Ureter (tissue), 1 donor: ENCODE results near the gene PMS2. TPM values are rescaled to one million over a fixed set of nuclear protein-coding genes. Genes with fewer than 3 reads are reported as not detected.
A peak's percentile ranks its signal among the peaks of the same experiment; 100 is the strongest.
"Not testable (repeated sequence)": the region's sequence is repeated elsewhere in the genome, so short reads cannot be mapped to it uniquely, and the experiment has no call there.

Source experiments
- DNase-seq: peaks from one replicate; pipeline ENCODE4 v3.0.0-alpha.2; 2020; ENCODE audit warnings: low spot score
- total RNA-seq: library from RNA; stranded (reverse); gene quantifications from one replicate; pipeline ENCODE4 v1.2.4, GENCODE V29; 2023
- donor health status: DM: yes; HTN: yes; CAD: no.

Gene PMS2
- total RNA-seq, 1 donor from 2014 or later: 16.4 TPM

DNA sequence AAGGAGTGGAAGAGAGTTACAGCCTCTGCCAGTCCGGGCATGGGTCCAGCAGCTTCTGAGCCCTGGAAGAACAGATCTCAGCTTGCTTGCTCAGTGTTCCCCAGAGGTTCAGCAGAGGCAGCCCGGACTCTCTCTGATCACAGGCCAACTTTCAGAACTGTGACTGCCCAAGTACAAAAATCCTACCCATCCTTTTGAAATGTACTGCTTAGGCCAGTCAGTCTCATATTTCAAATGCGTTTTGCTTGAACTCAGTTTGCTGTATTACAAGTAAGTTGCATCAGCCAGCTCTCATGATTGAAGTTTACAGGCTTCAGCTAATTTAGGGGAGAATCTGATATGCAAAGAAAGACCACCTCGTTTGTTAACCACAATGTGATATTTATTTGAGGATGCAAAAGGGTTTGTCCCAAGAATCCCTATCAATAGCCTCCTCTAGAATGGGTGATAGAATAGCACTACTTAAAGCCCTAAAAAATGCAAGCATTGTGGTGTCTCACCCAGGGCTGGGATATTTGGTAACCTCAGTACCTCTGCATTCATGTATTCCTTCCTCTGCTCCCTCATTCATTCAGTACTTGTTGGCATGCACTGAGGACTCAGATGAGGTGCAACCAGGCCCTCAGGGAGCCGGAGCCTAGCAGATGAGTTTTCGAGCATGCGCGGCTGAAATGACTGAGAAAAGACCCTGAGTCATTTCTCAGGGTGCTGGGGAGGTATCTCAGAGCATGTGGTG is 7.2 kb upstream of the PMS2 start:
- DNase-seq: peak; percentile 70

DNA sequence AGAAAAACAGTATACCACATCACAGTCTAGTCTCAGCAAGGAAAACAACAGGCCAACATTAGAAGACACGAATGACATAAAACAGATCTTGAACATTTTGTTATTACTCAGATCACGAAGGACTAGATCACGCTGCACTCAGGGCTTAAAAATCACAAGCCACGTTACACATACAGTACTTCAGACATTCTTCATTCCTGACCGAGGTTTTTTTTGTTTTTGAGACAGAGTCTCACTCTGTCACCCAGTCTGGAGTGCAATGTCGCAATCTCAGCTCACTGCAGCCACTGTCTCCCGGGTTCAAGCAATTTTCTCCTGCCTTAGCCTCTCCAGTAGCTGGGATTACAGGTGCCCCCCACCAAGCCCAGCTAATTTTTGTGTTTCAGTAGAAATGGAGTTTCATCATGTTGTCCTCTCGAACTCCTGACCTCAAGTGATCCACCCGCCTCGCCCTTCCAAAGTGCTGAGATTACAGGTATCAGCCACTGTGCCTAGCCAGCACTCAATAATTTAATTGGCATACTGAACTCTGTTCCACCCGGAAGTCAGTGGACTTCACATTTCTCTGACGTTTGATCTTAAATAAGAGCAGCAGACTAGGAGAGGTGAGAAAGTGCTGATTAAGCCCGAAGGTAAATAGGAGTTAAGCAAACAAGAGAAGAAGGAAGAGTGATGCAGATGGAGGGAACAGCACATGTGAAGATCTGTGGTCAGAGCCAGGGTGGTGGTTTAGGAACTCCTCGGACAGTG is 3.7 kb upstream of the PMS2 start:
- DNase-seq: no peak

DNA sequence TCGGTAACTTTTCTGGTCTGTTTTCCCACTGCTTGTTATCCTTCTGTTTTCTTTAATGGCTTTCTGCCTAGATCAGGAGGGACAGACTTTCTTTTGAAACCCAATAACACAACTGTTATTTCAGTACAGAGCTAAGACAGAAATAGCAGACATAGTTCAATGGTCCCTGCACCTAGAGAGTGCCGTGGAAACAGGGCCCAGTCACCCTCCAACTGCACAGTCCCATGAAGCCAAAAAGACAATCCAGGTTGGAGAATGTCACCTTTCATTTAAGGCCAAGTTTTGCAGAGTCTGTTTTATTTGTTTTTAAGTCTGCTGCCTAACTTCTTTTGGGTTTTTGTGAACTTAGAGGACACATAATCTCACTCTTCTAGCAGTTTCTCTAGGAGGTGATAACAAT is 2.7 kb upstream of the PMS2 start:
- no peak for DNase-seq

DNA sequence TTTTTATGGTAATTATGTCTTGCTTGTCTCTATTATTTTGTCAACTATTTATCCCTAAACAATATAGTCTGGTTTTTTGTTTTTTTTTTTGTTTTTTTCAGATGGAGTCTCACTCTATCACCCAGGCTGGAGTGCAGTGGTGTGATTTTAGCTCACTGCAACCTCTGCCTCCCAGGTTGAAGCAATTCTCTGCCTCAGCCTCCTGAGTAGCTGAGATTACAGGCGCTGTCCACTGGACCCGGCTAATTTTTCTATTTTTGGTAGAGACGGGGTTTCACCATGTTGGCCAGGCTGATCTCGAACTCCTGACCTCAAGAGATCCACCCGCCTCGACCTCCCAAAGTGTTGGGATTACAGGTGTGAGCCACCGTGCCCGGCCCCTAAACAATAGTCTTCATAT is 1.5 kb upstream of the PMS2 start:
- not testable (repeated sequence) for DNase-seq

DNA sequence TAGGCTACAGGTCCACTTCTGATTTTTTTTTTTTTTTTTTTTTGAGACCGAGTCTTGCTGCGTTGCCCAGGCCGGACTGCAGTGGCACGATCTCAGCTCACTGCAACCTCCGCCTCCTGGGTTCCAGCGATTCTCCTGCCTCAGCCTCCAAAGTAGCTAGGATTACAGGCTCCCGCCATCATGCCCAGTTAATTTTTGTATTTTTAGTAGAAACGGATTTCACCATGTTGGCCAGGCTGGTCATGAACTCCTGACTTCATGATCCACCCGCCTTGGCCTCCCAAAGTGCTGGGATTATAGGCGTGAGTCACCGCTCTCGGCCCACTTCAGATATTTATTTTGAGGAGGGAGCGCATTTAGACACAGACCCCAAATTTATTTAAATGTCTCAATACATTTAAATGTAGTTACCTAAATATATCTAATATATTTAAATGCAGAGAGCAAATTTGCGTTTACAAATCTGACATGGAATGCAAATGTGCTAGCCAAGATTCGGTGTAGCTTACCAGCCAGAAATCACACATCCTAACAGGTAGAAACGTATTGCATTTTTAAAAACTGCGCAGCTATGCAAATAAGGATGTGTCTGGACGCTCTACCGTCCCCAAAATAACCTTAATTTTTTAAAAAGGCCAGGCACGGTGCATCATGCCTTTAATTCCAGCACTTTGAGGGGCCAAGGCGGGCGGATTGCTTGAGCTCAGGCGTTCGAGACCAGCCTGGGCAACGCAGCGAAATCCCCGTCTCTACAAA is 836 bp downstream of the PMS2 start:
- DNase-seq: not testable (repeated sequence)

DNA sequence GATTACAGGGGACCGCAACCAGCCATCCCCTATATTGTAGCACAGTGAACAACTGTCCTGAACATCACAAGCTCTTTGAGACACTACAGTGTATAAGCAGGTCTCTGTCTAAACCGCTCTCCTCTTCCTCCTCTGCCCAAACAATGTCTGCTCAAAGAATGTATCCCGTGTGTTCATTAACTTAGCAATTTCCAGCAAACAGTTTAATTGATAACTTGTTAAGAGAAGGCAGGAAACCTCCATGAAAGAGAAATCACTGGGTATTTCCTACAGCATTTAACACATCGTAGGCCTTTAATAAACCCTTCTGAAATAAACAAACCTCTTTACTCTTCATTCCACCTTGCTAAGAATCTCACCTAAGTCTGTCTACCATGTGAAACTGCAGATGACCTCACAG is 1.5 kb downstream of the PMS2 start:
- DNase-seq: no peak

DNA sequence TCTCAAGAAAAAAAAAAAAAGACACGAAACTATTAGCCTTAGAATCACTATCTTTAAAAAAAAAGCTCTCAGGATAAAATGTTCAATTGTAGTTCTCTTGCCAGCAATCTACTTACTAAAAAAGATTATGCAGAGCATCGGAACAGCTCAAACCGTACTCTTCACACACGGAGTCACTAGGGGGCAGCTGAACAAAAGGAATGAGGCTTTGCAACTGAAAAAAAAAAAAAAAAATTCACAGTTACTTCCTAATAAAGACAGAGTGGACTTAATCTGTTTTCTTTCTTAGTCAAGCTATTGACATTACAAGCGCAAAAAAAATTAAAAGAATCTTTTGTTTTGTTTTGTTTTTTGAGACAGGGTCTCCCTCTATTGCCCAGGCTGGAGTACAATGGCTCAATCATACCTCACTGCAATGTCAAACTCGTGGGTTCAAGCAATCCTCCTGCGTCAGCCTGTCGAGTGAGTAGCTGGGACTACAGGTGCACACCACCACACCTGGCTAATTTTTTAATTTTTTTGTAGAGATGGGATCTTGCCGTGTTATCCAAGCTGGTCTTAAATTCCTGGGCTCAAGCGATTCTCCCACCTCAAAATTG is 11.5 kb downstream of the PMS2 start:
- DNase-seq: peak; percentile 62

DNA sequence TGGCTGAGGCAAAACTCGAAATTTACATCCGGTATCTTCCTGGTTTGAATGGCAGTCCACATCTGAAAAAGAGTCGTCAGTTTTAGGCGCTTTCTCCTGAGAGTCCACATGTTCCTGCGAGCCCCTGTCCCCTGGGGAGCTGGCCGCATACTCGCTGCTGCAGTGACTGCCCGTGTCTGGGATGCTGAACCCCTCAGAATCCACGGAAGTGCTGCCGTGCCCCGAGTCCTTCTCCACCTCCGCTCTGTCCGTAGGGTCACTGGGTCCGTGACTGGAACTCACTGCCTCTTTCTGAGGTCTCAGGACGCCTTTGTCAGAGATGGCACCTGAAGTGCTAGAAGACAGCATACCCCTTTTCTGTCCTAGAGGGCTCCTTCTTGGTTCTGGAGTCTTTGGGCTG is 21.8 kb downstream of the PMS2 start:
- DNase-seq: not testable (repeated sequence)

DNA sequence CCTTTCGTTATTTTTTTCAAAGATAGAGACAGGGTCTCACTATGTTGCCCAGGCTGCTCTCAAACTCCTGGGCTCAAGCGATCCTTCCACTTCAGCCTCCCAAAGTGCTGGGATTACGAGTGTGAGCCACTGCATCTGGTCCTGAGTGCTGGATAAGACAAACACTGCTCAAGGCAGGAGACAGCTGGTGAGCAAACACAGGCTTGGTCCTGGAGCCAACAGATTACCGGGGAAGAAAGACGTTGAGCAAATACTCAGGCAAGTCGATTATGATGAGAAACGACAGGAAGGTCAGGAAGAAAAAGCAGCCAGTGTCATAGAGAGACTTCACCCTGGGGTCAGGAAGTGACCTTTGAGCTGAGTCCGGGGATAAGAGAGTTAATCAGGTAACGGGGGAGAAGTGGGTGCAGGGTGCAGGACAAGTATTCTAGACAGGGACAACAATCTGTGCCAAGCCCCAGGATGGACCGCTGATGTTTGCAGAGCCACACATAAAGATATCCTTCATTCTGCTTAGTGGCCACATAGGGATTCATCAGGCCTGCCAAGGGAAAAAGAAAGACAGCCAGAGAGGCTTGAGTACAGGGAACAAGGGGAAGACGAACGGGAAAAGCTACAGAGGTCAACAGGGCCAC is 29.1 kb downstream of the PMS2 start:
- not testable (repeated sequence) for DNase-seq

DNA sequence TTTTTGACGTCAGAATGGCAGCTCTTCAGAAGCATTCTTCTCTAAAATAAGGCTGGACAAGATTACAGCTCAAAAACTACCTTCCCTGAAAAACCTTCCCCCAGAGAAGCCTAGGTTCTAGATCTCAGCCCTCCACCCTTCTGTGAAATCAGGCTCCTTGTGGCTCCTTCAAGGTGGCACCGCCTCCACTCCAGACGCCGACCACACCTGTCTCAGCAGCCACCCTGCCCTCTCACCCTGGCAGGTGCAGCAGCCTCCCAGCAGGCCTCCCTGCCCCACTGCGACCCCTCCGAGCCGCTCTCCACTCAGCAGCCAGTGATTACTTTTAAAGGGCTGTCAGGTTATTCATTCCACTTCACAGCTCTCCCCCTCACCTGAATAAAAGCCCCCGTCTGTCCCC is 35.3 kb downstream of the PMS2 start:
- DNase-seq: not testable (repeated sequence)

DNA sequence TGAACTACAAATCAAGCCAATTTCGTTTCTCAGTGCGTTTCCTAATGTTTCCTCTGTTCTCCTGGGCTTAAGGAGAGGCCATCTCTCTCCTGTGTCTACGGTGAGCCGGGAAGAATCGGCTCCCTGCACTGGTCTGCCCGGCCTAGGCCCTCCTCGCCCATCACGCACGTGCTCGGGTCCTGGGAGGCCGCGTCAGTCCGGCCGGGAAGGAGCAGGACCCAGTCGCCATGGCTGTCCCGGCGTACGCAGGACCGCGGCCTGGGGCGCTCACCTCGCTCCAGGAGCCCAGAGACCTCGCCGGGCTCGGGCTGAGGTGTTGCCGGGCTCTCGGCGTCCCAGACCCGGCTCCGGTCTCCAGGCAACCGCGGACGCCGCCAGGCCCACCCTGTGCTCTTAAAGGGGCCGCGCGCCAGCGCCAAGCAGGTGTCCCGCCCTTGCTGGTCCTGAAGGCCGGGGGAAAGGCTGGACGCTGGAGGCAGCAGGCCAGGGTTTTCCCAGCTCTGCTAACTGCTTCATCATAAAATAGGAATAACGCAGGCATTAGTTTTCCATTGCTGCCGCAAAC is 38.4 kb downstream of the PMS2 start, which contains the start of gene RSPH10B:
TSS of gene RSPH10B (minus strand) at position 343 of the 565 bp plus-strand sequence. CDS start 3,573 bp downstream, outside the sequence.
- DNase-seq: not testable (repeated sequence)

DNA sequence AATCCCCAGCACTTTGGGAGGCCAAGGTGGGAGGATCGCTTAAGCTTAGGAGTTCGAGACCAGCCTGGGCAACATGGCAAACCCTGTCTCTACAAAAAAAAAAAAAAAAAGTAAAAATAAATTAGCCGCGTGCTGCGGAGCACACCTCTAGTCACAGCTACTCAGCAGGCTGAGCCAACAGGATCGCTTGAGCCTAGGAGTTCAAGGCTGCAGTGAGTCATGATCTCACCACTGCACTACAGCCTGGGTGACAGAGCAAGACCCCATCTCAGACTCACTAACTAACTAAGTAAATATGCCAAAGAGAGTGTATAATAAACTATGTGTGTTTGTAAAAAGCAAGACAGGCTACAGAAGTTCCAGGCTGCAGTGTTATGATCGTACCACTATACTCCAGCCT is 45.0 kb downstream of the PMS2 start:
- not testable (repeated sequence) for DNase-seq

DNA sequence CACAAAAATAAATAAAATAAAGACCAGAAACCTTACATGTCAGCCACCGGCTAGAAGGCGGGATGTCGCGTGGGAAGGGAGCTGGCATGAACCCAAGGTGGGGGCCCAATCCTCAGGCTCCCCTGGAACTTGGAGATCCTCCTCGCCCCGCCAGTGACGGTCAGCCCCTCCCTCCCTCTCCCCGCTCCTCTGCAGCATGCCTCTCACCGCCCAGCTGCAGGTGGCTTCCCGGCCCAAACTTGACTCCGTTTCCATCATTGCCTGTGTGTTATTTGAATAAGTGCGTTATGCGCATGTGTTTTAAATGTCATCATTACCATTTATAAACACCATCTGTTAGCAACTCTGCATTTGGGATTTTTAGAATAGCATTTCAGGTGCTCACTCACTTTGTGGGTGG is 45.6 kb downstream of the PMS2 start:
- DNase-seq: not testable (repeated sequence)

DNA sequence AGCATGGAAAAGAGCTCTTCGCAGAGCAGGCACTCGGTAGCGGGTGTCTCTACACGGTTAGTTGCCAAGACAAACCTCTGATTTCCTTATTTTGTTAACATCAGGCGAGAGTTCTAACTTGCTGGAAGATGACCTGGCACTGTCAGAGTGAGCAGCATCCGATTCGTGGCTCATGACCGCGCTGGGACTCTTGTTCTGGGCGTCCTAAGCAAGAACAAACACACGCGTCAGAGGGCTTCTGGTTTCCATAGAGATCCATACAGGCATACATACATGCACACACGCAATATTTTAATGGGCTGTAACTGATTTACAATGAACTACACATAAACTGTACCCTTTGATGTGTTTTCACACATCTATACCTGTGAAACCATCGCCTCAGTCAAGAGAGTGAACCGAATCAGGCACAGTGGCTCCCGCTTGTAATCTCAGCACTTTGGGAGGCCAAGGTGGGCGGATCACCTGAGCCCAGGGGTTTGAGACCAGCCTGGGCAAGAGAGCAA is 73.9 kb downstream of the PMS2 start:
- DNase-seq: not testable (repeated sequence)

DNA sequence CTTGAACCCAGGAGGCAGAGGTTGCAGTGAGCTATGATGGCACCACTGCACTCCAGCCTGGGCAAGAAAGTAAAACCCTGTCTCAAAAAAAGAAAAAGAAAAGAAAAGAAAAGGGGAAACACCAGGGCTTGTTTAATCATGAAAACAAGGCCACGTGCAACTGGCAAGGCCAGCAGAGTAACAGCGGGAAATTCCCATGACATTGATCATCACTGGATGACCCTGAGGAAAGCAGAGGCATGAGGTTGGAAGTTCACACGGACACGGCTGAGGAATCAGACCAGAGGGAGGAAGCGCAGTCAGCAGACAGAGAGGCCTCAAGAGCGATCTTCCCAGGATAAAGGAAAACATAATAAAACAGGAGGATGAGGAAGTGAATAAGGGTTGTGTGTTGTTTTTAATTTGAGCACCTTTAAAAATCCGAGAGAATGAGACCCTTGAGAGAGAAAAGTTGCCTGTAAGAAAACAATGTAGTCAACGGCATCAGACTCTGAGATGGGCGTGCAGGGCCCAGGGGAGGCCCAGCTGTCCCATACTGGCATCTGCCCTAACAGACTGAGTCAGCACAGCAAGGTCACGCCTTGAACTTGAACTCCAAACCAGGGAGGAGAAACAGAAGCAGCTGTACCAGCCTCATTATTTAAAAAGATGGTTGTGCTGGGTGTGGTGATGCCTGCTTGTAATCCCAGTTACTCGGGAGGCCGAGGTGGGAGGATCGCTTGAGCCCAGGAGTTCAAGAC is 76.8 kb downstream of the PMS2 start:
- DNase-seq: not testable (repeated sequence)

DNA sequence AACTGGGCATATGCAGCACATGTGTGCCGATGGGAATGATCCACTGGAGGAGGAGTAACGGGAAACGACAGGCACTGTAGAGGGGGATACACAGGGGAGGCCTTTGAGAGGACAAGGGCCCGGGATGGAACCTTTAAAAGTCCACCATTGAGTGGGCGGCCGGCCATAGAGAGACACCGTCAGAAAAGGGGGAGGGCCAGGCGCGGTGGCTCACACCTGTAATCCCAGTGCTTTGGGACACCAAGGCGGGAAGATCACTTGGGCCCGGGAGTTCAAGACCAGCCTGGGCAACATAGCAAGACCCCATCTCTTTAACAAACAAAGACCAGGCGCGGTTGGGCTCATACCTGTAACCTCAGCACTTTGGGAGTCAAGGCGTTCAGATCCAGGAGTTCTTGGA is 77.6 kb downstream of the PMS2 start:
- peak; percentile 43 for DNase-seq

DNA sequence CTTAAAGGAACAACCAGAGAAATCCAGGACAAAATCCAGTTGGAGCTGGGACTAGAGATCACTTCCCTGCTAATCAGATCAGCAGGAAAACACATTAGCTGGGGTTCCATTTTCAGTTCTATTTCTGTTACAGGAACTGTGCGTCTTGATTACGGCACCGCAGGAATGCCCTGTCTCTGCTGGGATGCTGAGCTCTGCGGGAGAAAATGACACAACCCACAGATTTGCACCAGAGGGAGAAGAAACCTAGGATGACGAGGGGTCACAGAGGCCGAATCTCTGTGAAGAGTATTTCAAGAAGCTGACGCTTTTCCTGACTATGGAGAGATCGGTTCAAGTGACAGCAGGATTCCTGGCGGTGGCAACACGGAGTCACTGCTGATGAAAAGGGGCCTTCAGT is 78.6 kb downstream of the PMS2 start:
- not testable (repeated sequence) for DNase-seq

DNA sequence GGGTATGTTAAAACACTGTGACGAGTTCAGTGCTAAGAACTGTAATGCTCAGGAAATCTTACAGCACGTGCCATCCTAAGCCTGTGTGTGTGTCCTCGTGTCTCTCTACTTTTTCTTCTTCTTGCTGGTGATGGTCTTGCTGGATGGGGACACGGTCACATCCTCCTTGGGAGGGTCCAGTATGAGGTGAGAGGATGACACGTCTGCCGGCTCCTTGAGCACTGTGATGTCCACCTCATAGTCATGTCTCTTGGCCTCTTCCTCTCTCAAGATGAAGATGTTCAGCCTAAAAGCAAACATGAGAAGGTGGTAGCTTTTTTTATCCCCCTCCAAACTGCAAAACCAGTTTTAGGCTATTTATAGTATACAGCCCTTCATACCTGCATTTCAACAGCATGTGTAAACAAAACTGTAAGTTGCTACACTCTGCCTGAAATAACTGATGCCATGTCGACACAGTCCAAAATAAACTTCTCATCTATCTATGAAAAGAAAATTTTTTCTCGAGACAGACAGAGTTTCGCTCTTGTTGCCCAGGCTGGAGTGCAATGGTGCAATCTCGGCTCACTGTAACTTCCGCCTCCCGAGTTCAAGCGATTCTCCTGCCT is 82.5 kb downstream of the PMS2 start:
- not testable (repeated sequence) for DNase-seq

DNA sequence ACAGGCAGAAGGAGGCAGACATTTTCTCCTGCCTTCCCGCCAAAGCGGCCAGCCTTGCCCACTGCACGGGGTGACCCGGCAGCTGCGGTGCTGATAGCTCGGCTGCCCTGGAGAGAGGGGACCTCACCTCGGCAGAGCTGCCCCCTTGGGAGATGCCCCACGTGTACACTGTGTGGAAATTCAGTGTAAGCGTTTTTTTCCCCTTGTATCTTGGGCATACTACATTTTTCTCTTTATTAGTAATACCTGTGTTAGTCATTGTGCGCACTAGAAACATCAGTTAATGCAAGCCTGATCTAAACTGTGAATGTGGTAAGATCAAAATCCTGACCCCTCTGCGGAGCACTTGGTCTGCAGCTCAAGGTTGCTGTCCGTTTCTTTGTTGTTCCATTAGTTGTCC is 84.2 kb downstream of the PMS2 start:
- not testable (repeated sequence) for DNase-seq

DNA sequence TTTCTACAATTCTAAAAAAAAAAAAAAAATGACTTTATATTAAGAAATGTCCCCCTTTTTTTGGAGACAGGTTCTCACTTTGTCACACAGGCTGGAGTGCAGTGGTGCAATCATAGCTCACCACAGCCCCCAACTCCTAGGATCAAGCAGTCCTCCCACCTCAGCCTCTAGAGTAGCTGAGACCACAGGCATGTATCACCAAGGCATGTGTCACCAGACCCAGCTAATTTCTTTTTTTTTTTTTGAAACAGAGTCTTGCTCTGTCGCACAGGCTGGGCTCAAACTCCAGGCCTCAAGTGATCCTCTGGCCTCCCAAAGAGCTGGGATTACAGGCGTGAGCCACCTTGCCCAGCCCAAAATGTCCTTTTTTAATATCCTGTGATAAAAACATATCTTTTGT is 84.7 kb downstream of the PMS2 start:
- not testable (repeated sequence) for DNase-seq
